H9 (cell line): ENCODE results near the gene RPS27A. TPM values are rescaled to one million over a fixed set of nuclear protein-coding genes. Genes with fewer than 3 reads are reported as not detected.

ENCODE experiments used
- DNase-seq: peaks from one replicate; pipeline ENCODE4 v3.0.0-alpha.2; 2017
- H2AFZ ChIP-seq: one replicate; pipeline ENCODE4 v1.6.1; 2013; ENCODE audit warnings: mild to moderate bottlenecking, low read length, control low read depth, moderate library complexity
- H2AK5ac ChIP-seq: 2 replicates; pipeline ENCODE4 v1.6.1; 2013; ENCODE audit warnings: low read length, control low read depth, mixed read lengths; ENCODE audit not compliant: insufficient read length
- H2BK120ac ChIP-seq: one replicate; pipeline ENCODE4 v1.6.1; 2013; ENCODE audit warnings: low read depth, mild to moderate bottlenecking, low read length, control low read depth, inconsistent platforms; ENCODE audit not compliant: poor library complexity, severe bottlenecking
- H2BK12ac ChIP-seq: 2 replicates; pipeline ENCODE4 v1.6.1; 2013; ENCODE audit warnings: low read length, control low read depth, mixed read lengths, low read depth; ENCODE audit not compliant: insufficient read length
- H2BK15ac ChIP-seq: 2 replicates; pipeline ENCODE4 v1.6.1; 2013; ENCODE audit warnings: low read depth, low read length, control low read depth
- H2BK20ac ChIP-seq: one replicate; pipeline ENCODE4 v1.6.1; 2013; ENCODE audit warnings: low read depth, mild to moderate bottlenecking, low read length, control low read depth, inconsistent platforms; ENCODE audit not compliant: poor library complexity, severe bottlenecking
- H2BK5ac ChIP-seq: 2 replicates; pipeline ENCODE4 v1.6.1; 2013; ENCODE audit warnings: low read length, control low read depth, mixed read lengths; ENCODE audit not compliant: insufficient read length
- H3K14ac ChIP-seq: 2 replicates; pipeline ENCODE4 v1.6.1; 2013; ENCODE audit warnings: low read length, control low read depth; ENCODE audit not compliant: insufficient read depth
- H3K18ac ChIP-seq: 2 replicates; pipeline ENCODE4 v1.6.1; 2013; ENCODE audit warnings: low read depth, mild to moderate bottlenecking, mixed read lengths, low read length, control low read depth; ENCODE audit not compliant: insufficient read length
- H3K23ac ChIP-seq: 2 replicates; pipeline ENCODE4 v1.6.1; 2013; ENCODE audit warnings: low read length, control low read depth, mixed read lengths, low read depth; ENCODE audit not compliant: insufficient read length
- H3K23me2 ChIP-seq: 2 replicates; pipeline ENCODE4 v1.6.1; 2013; ENCODE audit warnings: low read depth, mild to moderate bottlenecking, mixed read lengths, low read length, control low read depth; ENCODE audit not compliant: insufficient read length, poor library complexity, severe bottlenecking
- H3K27ac ChIP-seq: 2 replicates; pipeline ENCODE4 v1.5.1; 2013; ENCODE audit warnings: low read length, control low read depth, mixed read lengths, low read depth; ENCODE audit not compliant: insufficient read length
- H3K27me3 ChIP-seq: 2 replicates; pipeline ENCODE4 v1.6.1; 2013; ENCODE audit warnings: low read length, control low read depth, inconsistent platforms; ENCODE audit not compliant: insufficient read depth
- H3K4ac ChIP-seq: 2 replicates; pipeline ENCODE4 v1.6.1; 2013; ENCODE audit warnings: low read depth, mild to moderate bottlenecking, control low read depth, inconsistent platforms, low read length, moderate library complexity
- H3K4me1 ChIP-seq: 2 replicates; pipeline ENCODE4 v1.6.1; 2013; ENCODE audit warnings: low read length, control low read depth, inconsistent platforms; ENCODE audit not compliant: insufficient read depth
- H3K4me2 ChIP-seq: 2 replicates; pipeline ENCODE4 v1.6.1; 2013; ENCODE audit warnings: low read length, control low read depth, mixed read lengths; ENCODE audit not compliant: insufficient read length, insufficient read depth
- H3K56ac ChIP-seq: 2 replicates; pipeline ENCODE4 v1.6.1; 2013; ENCODE audit warnings: low read depth, mild to moderate bottlenecking, mixed read lengths, low read length, control low read depth; ENCODE audit not compliant: insufficient read length
- H3K79me1 ChIP-seq: 2 replicates; pipeline ENCODE4 v1.6.1; 2013; ENCODE audit warnings: low read depth, mild to moderate bottlenecking, moderate library complexity, low read length, control low read depth, inconsistent platforms; ENCODE audit not compliant: insufficient read depth, poor library complexity, severe bottlenecking
- H3K79me2 ChIP-seq: 2 replicates; pipeline ENCODE4 v1.6.1; 2013; ENCODE audit warnings: low read length, control low read depth, inconsistent platforms; ENCODE audit not compliant: insufficient read depth
- H3K9ac ChIP-seq: 2 replicates; pipeline ENCODE4 v1.6.1; 2013; ENCODE audit warnings: low read length, control low read depth, mixed read lengths; ENCODE audit not compliant: insufficient read length; ENCODE audit errors: extremely low read depth
- H3K9me3 ChIP-seq: one replicate; pipeline ENCODE4 v1.6.1; 2013; ENCODE audit warnings: low read depth, low read length, inconsistent platforms; ENCODE audit not compliant: control insufficient read depth
- H3T11ph ChIP-seq: one replicate; pipeline ENCODE4 v1.6.1; 2013; ENCODE audit warnings: mild to moderate bottlenecking, low read length, control low read depth, inconsistent platforms
- H4K20me1 ChIP-seq: one replicate; pipeline ENCODE4 v1.6.1; 2013; ENCODE audit not compliant: control insufficient read depth, insufficient read length, insufficient read depth
- H4K5ac ChIP-seq: 2 replicates; pipeline ENCODE4 v1.6.1; 2013; ENCODE audit warnings: low read depth, mild to moderate bottlenecking, mixed read lengths, low read length, control low read depth; ENCODE audit not compliant: insufficient read length
- H4K8ac ChIP-seq: replicated peaks from 2 replicates; pipeline ENCODE4 v1.6.1; 2013; ENCODE audit warnings: low read length, control low read depth, mixed read lengths, low read depth; ENCODE audit not compliant: insufficient read length
- H4K91ac ChIP-seq: 2 replicates; pipeline ENCODE4 v1.6.1; 2013; ENCODE audit warnings: low read depth, mild to moderate bottlenecking, moderate library complexity, mixed read lengths, low read length, control low read depth; ENCODE audit not compliant: insufficient read length
- H3K27ac Mint-ChIP-seq, 3 experiments: 2 replicates in 2 of 3; 3 replicates in 1 of 3; pipeline ENCODE4 v1.8.0; 2020 to 2021; ENCODE audit warnings: mixed read lengths in 3 of 3, mild to moderate bottlenecking in 1 of 3, moderate library complexity in 1 of 3
- H3K27me3 Mint-ChIP-seq: 2 replicates; pipeline ENCODE4 v1.8.0; 2021; ENCODE audit warnings: low read depth, mild to moderate bottlenecking, moderate library complexity, mixed read lengths
- H3K36me3 Mint-ChIP-seq, 3 experiments: 2 replicates in 2 of 3; 3 replicates in 1 of 3; pipeline ENCODE4 v1.8.0; 2020 to 2021; ENCODE audit warnings: low read depth in 3 of 3, mixed read lengths in 3 of 3; ENCODE audit not compliant: insufficient read depth in 1 of 3
- H3K4me1 Mint-ChIP-seq, 2 experiments: 2 replicates each; pipeline ENCODE4 v1.8.0; 2020; ENCODE audit warnings: mixed read lengths in 2 of 2
- H3K4me3 Mint-ChIP-seq, 2 experiments: 2 replicates in 1 of 2; 3 replicates in 1 of 2; pipeline ENCODE4 v1.8.0; 2020 to 2021; ENCODE audit warnings: mild to moderate bottlenecking in 2 of 2, mixed read lengths in 2 of 2, moderate library complexity in 1 of 2
- H3K9me3 Mint-ChIP-seq, 2 experiments: 2 replicates in 1 of 2; 3 replicates in 1 of 2; pipeline ENCODE4 v1.8.0; 2020; ENCODE audit warnings: mild to moderate bottlenecking in 2 of 2, mixed read lengths in 2 of 2, moderate library complexity in 1 of 2
- CTCF ChIP-seq: fragments of 200-600 bp; sonication (generic); conservative IDR thresholded peaks from 3 replicates; pipeline ENCODE4 v1.8.0; 2021; ENCODE audit warnings: antibody characterized with exemption, mild to moderate bottlenecking
- WGBS: extraction: QIAGEN DNeasy Blood & Tissue Kit; methylation state at CpG from one replicate; pipeline ENCODE4 v1.1.7; 2013; ENCODE audit warnings: missing lambda C conversion rate, low lambda C conversion rate, mixed read lengths; ENCODE audit not compliant: insufficient read length; ENCODE audit errors: extremely low coverage; 5-methylcytosine and 5-hydroxymethylcytosine counted together
- total RNA-seq: library from RNA; stranded (reverse); gene quantifications from 2 replicates; pipeline ENCODE4 v1.2.1, GENCODE V29; 2021

RPS27A gene
- total RNA-seq, 1 experiment from 2014 or later: 1,415 TPM

GRCh38 chr2:55247025-55247424 is 14.5 kb downstream of the RPS27A start:
- no peak overlapping the region for H3T11ph ChIP-seq
- TF ChIP-seq CTCF: no peak
- H4K5ac ChIP-seq: no peak overlapping the region
- no peak overlapping the region for H3K23ac ChIP-seq
- H4K91ac ChIP-seq: no peak overlapping the region
- no CpG with 5 or more reads among the region's 5 CpGs for WGBS
- H2BK5ac ChIP-seq: no peak overlapping the region
- H3K4me1 ChIP-seq: no peaks in the 10 kb centered on the region
- H3K56ac ChIP-seq: no peak overlapping the region
- no peak overlapping the region for H2BK20ac ChIP-seq
- no peak overlapping the region for H3K9ac ChIP-seq
- H2AK5ac ChIP-seq: no peak overlapping the region
- H4K20me1 ChIP-seq: no peaks in the 10 kb centered on the region
- no peaks in the 10 kb centered on the region for H3K9me3 ChIP-seq
- no peaks in the 10 kb centered on the region for H3K79me2 ChIP-seq
- H3K14ac ChIP-seq: no peak overlapping the region
- DNase-seq: no peak
- no peaks in the 10 kb centered on the region for H3K4me1 Mint-ChIP-seq
- H3K4me2 ChIP-seq: no peak overlapping the region
- H3K27ac ChIP-seq: no peak overlapping the region
- H3K27ac Mint-ChIP-seq: no peak overlapping the region; a peak in 1 of 7 replicates
- H3K79me1 ChIP-seq: no peaks in the 10 kb centered on the region
- no peaks in the 10 kb centered on the region for H3K27me3 ChIP-seq
- no peak overlapping the region for H2BK120ac ChIP-seq
- no peak overlapping the region for H3K4me3 Mint-ChIP-seq
- H4K8ac ChIP-seq: no peak overlapping the region
- no peak overlapping the region for H3K18ac ChIP-seq
- H3K36me3 Mint-ChIP-seq: peaks cover 5 to 66% (median 29%) of the 10 kb centered on the region in 3 experiments; a peak in 6 of 7 replicates
- no peak overlapping the region for H2AFZ ChIP-seq
- H2BK12ac ChIP-seq: no peak overlapping the region
- no peaks in the 10 kb centered on the region for H3K27me3 Mint-ChIP-seq
- H2BK15ac ChIP-seq: no peak overlapping the region
- no peaks in the 10 kb centered on the region for H3K9me3 Mint-ChIP-seq
- no peaks in the 10 kb centered on the region for H3K23me2 ChIP-seq
- no peak overlapping the region for H3K4ac ChIP-seq
